C4-2B (cell line): Measurements from ENCODE around the gene ADCY2.

Experiments used
- CTCF ChIP-seq: fragments of 450-650 bp; conservative IDR thresholded peaks from 2 replicates; pipeline ENCODE4 v1.5.1; 2017; ENCODE audit warnings: mild to moderate bottlenecking
- ZFX ChIP-seq: fragments of 450-650 bp; IDR thresholded peaks from 2 replicates; pipeline ENCODE4 v1.6.1; 2017

GRCh38 chr5:7845557-7845956, 449.6 kb downstream of the ADCY2 start:
- TF ChIP-seq CTCF: no peak
- TF ChIP-seq ZFX: no peak
